ENCODE data around the gene CLNS1A.
"Not testable (repeated sequence)": the region's sequence is repeated elsewhere in the genome, so short reads cannot be mapped to it uniquely, and the experiment has no call there.

The CLNS1A gene

DNA sequence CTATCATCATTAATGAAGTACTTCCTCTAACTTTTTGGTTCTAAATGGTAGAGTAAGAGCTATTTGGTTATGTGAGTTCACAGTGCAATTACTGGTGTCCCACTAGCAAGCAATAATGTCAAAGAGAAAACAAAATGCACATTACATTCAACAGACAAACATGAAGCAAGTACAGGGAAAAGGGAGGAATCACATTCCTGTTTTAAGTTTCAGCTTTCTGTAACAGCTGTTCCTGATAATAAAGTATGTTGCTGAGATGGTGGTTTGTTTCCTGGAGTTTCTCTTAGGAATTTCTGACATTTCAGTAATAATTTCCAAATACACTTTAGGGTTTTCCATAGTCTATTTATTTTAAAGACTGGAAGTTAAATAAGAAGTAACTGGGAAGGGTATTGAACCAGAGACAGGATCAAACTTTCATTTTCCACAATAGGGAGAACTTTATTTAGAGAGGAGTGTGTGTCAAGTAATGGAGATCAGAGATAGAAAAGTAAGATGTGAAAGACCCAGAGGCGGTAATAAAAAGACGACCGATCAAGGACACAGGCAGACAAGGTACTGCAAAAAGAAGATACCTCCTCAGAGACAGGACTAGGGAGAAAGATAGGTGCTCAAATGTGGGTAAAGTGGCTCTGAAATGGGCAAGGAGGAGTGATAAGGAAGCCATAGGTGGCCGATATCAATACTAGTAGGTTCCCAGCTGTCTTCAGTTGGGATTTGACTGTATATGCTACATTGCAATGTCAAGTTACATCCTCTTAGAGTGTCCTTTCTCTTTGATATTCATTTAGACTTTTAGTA lies 20.8 kb upstream of the CLNS1A start:
- no peaks in the 10 kb centered on the region for H3K27me3 ChIP-seq (ENCODE audit: control insufficient read depth in 1 of 2, insufficient read depth in 2 of 2, low read length in 2 of 2)
- peaks cover 0 to 3% of the 10 kb centered on the region in 2 donors for H3K36me3 ChIP-seq (ENCODE audit: control insufficient read depth in 1 of 2, insufficient read depth in 2 of 2, low read length in 2 of 2)
- no peak overlapping the region for H3K9ac ChIP-seq (ENCODE audit: low read depth in 1 of 2, low read length in 2 of 2)
- no peak overlapping the region for H3K4me3 ChIP-seq (ENCODE audit: low read depth in 1 of 2, low read length in 2 of 2)
- H3K4me1 ChIP-seq (ENCODE audit: control insufficient read depth in 1 of 2, insufficient read depth in 2 of 2, low read length in 2 of 2): no peaks in the 10 kb centered on the region
- H3K27ac ChIP-seq (ENCODE audit: low read depth, low read length): no peak overlapping the region
- H3K9me3 ChIP-seq (ENCODE audit: control insufficient read depth in 1 of 2, low read length in 2 of 2): no peaks in the 10 kb centered on the region

- Histone ChIP-seq H3K36me3 (ENCODE audit: control insufficient read depth in 1 of 2, insufficient read depth in 2 of 2, low read length in 2 of 2) (no peaks in the 10 kb centered on the region), H3K9me3 (ENCODE audit: control insufficient read depth in 1 of 2, low read length in 2 of 2) (no peaks in the 10 kb centered on the region), H3K27ac (ENCODE audit: low read depth, low read length) (no peak overlapping the region), H3K4me3 (ENCODE audit: low read depth in 1 of 2, low read length in 2 of 2) (no peak overlapping the region), H3K4me1 (ENCODE audit: control insufficient read depth in 1 of 2, insufficient read depth in 2 of 2, low read length in 2 of 2) (no peaks in the 10 kb centered on the region), H3K27me3 (ENCODE audit: control insufficient read depth in 1 of 2, insufficient read depth in 2 of 2, low read length in 2 of 2) (no peaks in the 10 kb centered on the region), H3K9ac (ENCODE audit: low read depth in 1 of 2, low read length in 2 of 2) (no peak overlapping the region)
These were observed 18.8 kb upstream of the CLNS1A start for GRCh38 chr11:77656362-77656761.

DNA sequence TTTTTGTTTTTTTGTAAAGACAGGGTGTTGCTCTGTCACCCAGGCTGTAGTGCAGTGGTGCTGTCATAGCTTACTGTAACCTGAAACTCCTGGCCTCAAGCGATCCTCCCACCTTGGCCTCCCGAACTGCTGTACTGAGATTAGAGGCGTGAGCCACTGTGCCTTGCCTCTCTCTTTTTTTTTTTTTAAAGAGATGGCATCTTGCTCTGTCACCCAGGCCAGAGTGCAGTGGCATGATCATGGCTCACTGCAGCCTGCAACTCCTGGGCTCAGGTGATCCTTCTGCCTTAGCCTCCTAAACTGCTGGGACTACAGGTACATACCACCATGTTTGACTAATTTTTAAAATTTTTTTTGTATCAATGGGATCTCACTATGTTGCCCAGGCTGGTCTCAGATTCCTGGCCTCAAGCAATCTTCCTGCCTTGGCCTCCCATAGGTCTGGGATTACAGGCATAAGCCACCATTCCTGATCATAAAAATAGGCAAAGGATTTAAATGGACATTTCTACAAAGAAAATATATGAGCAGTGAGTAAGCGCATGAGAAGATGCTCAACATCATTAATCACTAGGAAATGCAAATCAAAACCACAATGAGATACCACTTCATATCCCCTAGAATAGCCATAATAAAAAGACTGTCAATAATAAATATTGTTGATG lies 17.3 kb upstream of the CLNS1A start:
- H3K4me1 ChIP-seq (ENCODE audit: control insufficient read depth in 1 of 2, insufficient read depth in 2 of 2, low read length in 2 of 2): no peaks in the 10 kb centered on the region
- H3K27me3 ChIP-seq (ENCODE audit: control insufficient read depth in 1 of 2, insufficient read depth in 2 of 2, low read length in 2 of 2): no peaks in the 10 kb centered on the region
- H3K4me3 ChIP-seq (ENCODE audit: low read depth in 1 of 2, low read length in 2 of 2): no peak overlapping the region
- no peak overlapping the region for H3K27ac ChIP-seq (ENCODE audit: low read depth, low read length)
- no peaks in the 10 kb centered on the region for H3K9me3 ChIP-seq (ENCODE audit: control insufficient read depth in 1 of 2, low read length in 2 of 2)
- H3K36me3 ChIP-seq (ENCODE audit: control insufficient read depth in 1 of 2, insufficient read depth in 2 of 2, low read length in 2 of 2): no peaks in the 10 kb centered on the region
- H3K9ac ChIP-seq (ENCODE audit: low read depth in 1 of 2, low read length in 2 of 2): no peak overlapping the region

DNA sequence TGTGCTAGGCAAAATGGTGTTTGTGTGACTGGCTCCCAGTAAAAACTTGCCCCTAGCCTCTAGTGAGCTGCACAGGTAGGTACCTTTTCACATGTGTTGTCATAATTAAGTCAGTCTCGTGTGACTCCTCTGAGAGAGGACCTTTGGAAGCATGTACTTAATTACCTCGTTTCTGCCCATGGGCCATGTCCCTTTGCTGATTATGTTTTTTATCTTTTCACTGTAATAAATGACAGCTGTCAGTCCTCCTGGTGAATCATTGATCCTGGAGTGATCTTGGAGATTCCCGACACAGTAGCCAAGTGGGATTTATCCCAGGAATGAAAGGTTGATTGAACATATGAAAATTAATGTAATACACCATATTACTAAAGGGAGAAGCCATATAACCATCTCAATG lies 12.5 kb upstream of the CLNS1A start:
- Histone ChIP-seq H3K27ac (ENCODE audit: low read depth, low read length) (no peak overlapping the region), H3K4me1 (ENCODE audit: control insufficient read depth in 1 of 2, insufficient read depth in 2 of 2, low read length in 2 of 2) (no peaks in the 10 kb centered on the region), H3K4me3 (ENCODE audit: low read depth in 1 of 2, low read length in 2 of 2) (no peak overlapping the region)

DNA sequence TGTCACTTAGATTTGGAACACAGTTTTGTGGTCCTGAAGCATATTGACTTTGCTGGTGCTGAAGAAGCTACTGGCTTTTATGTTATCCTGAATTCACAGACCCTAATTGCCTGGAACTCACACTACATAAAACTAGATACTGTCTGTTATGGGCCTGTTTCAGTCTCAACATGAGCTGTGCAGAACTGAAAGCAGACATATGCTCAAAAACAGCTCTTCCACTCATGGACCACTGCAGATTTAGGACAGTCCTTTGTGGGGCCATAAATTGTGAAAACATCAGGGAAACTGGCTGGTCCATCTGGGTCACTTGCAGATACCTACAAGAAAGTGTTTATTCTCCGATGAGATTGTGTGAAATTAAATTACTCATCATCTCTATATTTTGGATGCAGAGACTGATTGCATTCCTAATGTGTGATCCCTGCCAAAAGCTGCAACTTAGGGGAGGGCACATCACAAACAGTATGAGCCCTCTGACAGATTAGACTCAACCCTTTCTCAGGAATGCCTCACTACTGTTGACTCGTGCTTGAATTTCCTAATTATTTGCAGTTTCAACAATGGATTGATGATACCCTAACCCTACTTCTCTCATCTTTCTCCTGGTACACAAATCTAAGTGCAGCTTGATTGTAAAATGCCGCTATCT lies 10.2 kb upstream of the CLNS1A start:
- H3K9me3 ChIP-seq (ENCODE audit: control insufficient read depth in 1 of 2, low read length in 2 of 2): no peaks in the 10 kb centered on the region
- H3K9ac ChIP-seq (ENCODE audit: low read depth in 1 of 2, low read length in 2 of 2): no peak overlapping the region
- H3K4me1 ChIP-seq (ENCODE audit: control insufficient read depth in 1 of 2, insufficient read depth in 2 of 2, low read length in 2 of 2): no peaks in the 10 kb centered on the region
- no peak overlapping the region for H3K4me3 ChIP-seq (ENCODE audit: low read depth in 1 of 2, low read length in 2 of 2)
- H3K27ac ChIP-seq (ENCODE audit: low read depth, low read length): no peak overlapping the region
- H3K36me3 ChIP-seq (ENCODE audit: control insufficient read depth in 1 of 2, insufficient read depth in 2 of 2, low read length in 2 of 2): no peaks in the 10 kb centered on the region
- H3K27me3 ChIP-seq (ENCODE audit: control insufficient read depth in 1 of 2, insufficient read depth in 2 of 2, low read length in 2 of 2): no peaks in the 10 kb centered on the region

More for the DNA sequence above, 12.5 kb upstream of the CLNS1A start:
- H3K27me3 ChIP-seq (ENCODE audit: control insufficient read depth in 1 of 2, insufficient read depth in 2 of 2, low read length in 2 of 2): no peaks in the 10 kb centered on the region
- H3K9ac ChIP-seq (ENCODE audit: low read depth in 1 of 2, low read length in 2 of 2): no peak overlapping the region
- no peaks in the 10 kb centered on the region for H3K36me3 ChIP-seq (ENCODE audit: control insufficient read depth in 1 of 2, insufficient read depth in 2 of 2, low read length in 2 of 2)
- no peaks in the 10 kb centered on the region for H3K9me3 ChIP-seq (ENCODE audit: control insufficient read depth in 1 of 2, low read length in 2 of 2)

- Histone ChIP-seq H3K27ac (ENCODE audit: low read depth, low read length) (no peak overlapping the region), H3K27me3 (ENCODE audit: control insufficient read depth in 1 of 2, insufficient read depth in 2 of 2, low read length in 2 of 2) (no peaks in the 10 kb centered on the region), H3K9me3 (ENCODE audit: control insufficient read depth in 1 of 2, low read length in 2 of 2) (peaks cover 0 to 4% of the 10 kb centered on the region in 2 donors), H3K4me3 (ENCODE audit: low read depth in 1 of 2, low read length in 2 of 2) (no peak overlapping the region), H3K9ac (ENCODE audit: low read depth in 1 of 2, low read length in 2 of 2) (no peak overlapping the region), H3K4me1 (ENCODE audit: control insufficient read depth in 1 of 2, insufficient read depth in 2 of 2, low read length in 2 of 2) (no peaks in the 10 kb centered on the region), H3K36me3 (ENCODE audit: control insufficient read depth in 1 of 2, insufficient read depth in 2 of 2, low read length in 2 of 2) (no peaks in the 10 kb centered on the region)
These were observed 7.3 kb upstream of the CLNS1A start for GRCh38 chr11:77644887-77645286.

GRCh38 chr11:77642228-77642627 lies 4.6 kb upstream of the CLNS1A start:
- no peaks in the 10 kb centered on the region for H3K36me3 ChIP-seq (ENCODE audit: control insufficient read depth in 1 of 2, insufficient read depth in 2 of 2, low read length in 2 of 2)
- no peak overlapping the region for H3K4me3 ChIP-seq (ENCODE audit: low read depth in 1 of 2, low read length in 2 of 2)
- H3K9ac ChIP-seq (ENCODE audit: low read depth in 1 of 2, low read length in 2 of 2): no peak overlapping the region
- H3K4me1 ChIP-seq (ENCODE audit: control insufficient read depth in 1 of 2, insufficient read depth in 2 of 2, low read length in 2 of 2): peaks cover 3% of the 10 kb centered on the region in 2 donors
- no peak overlapping the region for H3K27ac ChIP-seq (ENCODE audit: low read depth, low read length)
- no peaks in the 10 kb centered on the region for H3K27me3 ChIP-seq (ENCODE audit: control insufficient read depth in 1 of 2, insufficient read depth in 2 of 2, low read length in 2 of 2)
- H3K9me3 ChIP-seq (ENCODE audit: control insufficient read depth in 1 of 2, low read length in 2 of 2): peaks cover 0 to 4% of the 10 kb centered on the region in 2 donors

- Histone ChIP-seq H3K9ac (ENCODE audit: low read depth in 1 of 2, low read length in 2 of 2) (peak overlapping the region; percentile 63 to 77), H3K4me3 (ENCODE audit: low read depth in 1 of 2, low read length in 2 of 2) (peak overlapping the region; percentile 91 to 98), H3K9me3 (ENCODE audit: control insufficient read depth in 1 of 2, low read length in 2 of 2) (peaks cover 0 to 4% of the 10 kb centered on the region in 2 donors), H3K4me1 (ENCODE audit: control insufficient read depth in 1 of 2, insufficient read depth in 2 of 2, low read length in 2 of 2) (peaks cover 12 to 14% of the 10 kb centered on the region in 2 donors), H3K36me3 (ENCODE audit: control insufficient read depth in 1 of 2, insufficient read depth in 2 of 2, low read length in 2 of 2) (no peaks in the 10 kb centered on the region), H3K27ac (ENCODE audit: low read depth, low read length) (no peak overlapping the region), H3K27me3 (ENCODE audit: control insufficient read depth in 1 of 2, insufficient read depth in 2 of 2, low read length in 2 of 2) (no peaks in the 10 kb centered on the region)
These were observed 756 bp downstream of the CLNS1A start for GRCh38 chr11:77636731-77637344.

GRCh38 chr11:77633926-77634325 lies 3.7 kb downstream of the CLNS1A start:
- not testable (repeated sequence) for H3K4me3 ChIP-seq (ENCODE audit: low read depth in 1 of 2, low read length in 2 of 2); H3K9ac ChIP-seq (ENCODE audit: low read depth in 1 of 2, low read length in 2 of 2); H3K27ac ChIP-seq (ENCODE audit: low read depth, low read length); H3K9me3 ChIP-seq (ENCODE audit: control insufficient read depth in 1 of 2, low read length in 2 of 2); H3K27me3 ChIP-seq (ENCODE audit: control insufficient read depth in 1 of 2, insufficient read depth in 2 of 2, low read length in 2 of 2); H3K36me3 ChIP-seq (ENCODE audit: control insufficient read depth in 1 of 2, insufficient read depth in 2 of 2, low read length in 2 of 2)
- H3K4me1 ChIP-seq (ENCODE audit: control insufficient read depth in 1 of 2, insufficient read depth in 2 of 2, low read length in 2 of 2): peaks cover 12 to 14% of the 10 kb centered on the region in 2 donors

Measured in duodenal mucosa (tissue), 2 donors.